Fibroblast of skin of left quadriceps (primary cell): ENCODE results near the gene DRGX.

Experiments used
- DNase-seq, 2 experiments: peaks; one replicate each; pipeline ENCODE4 v3.0.0-alpha.2; 2013; ENCODE audit warnings: low read depth in 2 of 2

Gene DRGX

DNA sequence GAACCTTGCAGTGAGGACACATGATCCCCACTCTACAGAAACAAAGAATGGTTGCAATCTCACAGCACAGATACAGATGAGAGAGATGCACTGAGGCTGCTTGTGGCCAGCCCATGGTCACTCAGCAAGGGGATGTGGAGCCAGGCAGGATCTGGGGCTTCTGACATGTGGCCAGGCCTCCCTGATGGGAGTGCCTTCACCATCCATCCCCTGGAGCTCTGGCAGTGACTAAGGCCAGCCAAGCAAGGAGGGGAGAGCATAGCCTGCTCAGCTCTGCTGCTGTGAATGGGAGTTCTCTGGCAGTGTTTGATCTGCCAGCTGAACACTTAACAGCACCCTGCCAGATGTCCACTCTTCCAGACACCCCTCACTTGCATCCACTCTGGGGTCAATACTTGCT is 77.1 kb downstream of the DRGX start:
- no peak for DNase-seq

DNA sequence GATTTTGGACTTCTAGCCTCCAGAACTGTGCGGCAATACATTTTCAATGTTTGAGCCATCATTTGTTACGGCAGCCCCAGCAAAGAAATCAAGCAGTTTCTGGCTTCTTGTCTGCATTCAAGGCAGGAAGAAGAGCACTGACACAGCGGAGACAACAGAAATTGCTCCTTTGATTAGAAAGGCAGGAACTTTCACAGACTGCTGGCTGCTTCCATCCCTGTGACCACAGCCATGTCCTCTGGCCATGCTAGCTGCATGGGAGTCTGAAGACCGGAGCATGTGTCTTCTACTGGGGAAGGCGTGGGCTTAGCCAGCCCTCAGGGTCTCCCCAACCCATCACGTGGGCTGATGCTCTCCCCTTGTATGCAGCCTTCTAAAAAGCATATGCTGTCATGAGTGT is 77.9 kb downstream of the DRGX start:
- DNase-seq = no peak

DNA sequence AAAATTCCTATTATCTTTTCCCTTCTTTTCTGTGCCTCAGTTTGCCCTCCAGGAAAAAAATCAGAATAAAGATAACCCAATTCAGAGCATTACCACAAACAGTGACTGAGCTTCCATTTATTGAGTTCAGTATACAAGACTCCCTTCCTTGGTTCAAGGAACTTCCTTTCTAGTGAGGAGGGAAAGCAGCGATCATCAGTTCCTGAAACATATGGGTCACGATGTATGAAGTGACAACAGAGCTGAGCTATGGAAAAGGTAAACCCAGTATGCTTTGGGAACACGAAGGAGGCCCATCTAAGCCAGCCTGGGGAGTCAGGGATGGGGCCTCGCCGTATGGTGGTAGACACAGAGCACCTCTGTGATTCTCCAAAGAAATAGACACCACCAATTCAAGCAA is 81.1 kb downstream of the DRGX start:
- DNase-seq = no peak
